ENCODE results near the gene TCF4.

TCF4 gene

DNA sequence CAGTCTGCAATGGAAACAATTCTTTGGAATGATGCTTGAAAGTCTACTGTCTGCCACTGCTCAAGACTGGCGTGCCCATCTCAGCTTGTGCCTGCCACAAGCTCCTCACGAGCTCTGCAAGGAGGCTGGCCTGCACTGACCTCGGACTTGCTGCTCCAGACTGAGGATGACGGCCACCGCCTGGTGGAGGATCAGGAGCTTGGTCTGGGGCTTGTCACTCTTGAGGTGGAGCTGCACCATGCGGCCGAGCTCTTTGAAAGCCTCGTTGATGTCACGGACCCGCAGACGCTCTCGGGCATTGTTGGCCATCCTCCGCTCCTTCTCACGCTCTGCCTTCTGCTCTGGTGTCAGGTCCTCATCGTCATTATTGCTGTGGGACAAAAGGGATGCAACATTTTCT, 359.3 kb downstream of the TCF4 start:
- TF ChIP-seq, protein P1, sequence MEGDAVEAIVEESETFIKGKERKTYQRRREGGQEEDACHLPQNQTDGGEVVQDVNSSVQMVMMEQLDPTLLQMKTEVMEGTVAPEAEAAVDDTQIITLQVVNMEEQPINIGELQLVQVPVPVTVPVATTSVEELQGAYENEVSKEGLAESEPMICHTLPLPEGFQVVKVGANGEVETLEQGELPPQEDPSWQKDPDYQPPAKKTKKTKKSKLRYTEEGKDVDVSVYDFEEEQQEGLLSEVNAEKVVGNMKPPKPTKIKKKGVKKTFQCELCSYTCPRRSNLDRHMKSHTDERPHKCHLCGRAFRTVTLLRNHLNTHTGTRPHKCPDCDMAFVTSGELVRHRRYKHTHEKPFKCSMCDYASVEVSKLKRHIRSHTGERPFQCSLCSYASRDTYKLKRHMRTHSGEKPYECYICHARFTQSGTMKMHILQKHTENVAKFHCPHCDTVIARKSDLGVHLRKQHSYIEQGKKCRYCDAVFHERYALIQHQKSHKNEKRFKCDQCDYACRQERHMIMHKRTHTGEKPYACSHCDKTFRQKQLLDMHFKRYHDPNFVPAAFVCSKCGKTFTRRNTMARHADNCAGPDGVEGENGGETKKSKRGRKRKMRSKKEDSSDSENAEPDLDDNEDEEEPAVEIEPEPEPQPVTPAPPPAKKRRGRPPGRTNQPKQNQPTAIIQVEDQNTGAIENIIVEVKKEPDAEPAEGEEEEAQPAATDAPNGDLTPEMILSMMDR (IDR thresholded peaks at IDR 0.05; ENCODE audit: borderline replicate concordance, insufficient read depth, low read depth, low read length), result no peak
- H3K4me3 ChIP-seq (ENCODE audit: low read depth, low read length), result no peak overlapping the region

DNA sequence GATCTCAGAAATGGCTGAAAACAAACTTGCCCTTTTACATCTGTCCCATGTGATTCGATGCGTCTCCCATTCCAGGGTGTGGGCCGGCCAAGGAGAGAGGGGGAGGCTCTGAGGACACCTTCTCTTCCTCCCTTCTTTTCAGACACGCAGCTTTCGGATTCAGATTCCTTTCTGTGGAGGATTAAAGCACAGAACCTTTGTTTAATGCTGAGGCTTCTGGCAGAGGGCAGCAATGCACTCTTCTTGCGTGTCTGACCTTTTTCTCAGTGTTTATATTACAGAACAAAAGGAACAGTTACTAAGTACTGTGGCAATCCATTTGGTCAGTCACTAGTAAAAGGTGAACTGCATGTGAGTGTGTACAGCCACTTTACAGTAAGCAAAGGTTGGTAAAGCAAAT, 359.8 kb downstream of the TCF4 start:
- TF ChIP-seq, protein P1 (IDR thresholded peaks at IDR 0.05; ENCODE audit: borderline replicate concordance, insufficient read depth, low read depth, low read length), result no peak
- no peak overlapping the region for H3K4me3 ChIP-seq (ENCODE audit: low read depth, low read length)

DNA sequence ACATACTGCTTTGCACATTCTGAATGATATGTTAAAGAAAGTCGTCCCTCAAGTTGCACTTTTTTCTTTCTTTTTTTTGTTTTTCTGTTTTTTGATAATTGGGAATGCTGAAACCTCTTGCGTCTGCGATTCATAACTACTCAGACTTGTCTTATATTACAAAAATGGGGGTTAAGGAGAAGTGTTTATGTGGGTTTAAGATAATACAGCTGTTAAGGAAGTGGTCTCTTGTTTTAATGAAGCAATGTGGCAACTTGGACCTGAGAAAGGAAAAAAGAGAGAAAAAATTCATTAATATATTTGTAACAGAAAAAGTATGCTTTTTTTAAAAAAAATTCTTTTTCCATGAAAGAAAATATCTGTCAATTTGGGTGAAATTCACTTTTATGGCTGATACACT, 360.2 kb downstream of the TCF4 start:
- no peak overlapping the region for H3K4me3 ChIP-seq (ENCODE audit: low read depth, low read length)
- TF ChIP-seq, protein P1 (IDR thresholded peaks at IDR 0.05; ENCODE audit: borderline replicate concordance, insufficient read depth, low read depth, low read length), result no peak

DNA sequence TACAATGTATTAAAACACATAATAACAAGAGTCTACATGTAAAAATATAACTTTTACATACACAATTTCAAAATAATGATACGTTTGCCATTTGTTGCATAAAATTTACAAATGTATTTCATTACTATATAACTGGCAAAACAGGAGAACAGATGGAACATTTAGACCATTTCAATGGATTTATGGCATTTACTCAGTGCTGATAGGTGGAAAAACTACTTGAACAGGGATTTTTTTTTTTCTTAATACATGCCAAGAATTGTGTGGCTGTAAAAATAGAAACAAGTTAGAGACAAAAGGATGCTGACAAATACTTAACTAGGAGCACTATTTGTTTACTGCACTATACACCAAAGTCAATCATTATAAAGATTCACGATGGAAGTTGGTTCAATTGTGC, 361.9 kb downstream of the TCF4 start:
- no peak overlapping the region for H3K4me3 ChIP-seq (ENCODE audit: low read depth, low read length)
- TF ChIP-seq, protein P1 (IDR thresholded peaks at IDR 0.05; ENCODE audit: borderline replicate concordance, insufficient read depth, low read depth, low read length), result no peak

DNA sequence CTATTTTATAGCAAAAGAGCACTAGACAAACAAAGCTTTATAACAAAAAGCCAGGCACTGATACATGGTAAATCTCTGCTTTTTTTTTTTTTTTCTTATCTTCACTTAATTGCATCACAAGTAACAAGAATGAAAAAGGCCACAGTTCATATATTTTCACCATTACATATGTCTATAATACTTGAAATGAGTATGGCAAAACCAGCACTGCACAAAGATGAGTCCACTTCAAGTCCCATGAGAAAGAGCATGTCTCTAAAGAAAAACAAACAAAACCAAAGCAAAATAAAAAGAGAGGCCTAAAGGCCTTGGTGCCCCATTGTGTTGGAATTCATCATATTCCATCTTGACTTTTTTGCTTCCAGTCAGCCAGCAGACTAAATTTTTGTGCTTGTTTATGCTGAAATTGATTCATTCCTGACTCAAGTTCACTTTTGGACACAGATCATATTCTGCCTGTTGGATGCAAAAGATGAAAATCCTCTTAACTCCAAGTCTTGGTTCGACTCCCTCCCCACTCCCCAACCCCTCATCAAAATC, 363.8 kb downstream of the TCF4 start:
- TF ChIP-seq, protein P1 (IDR thresholded peaks at IDR 0.05; ENCODE audit: borderline replicate concordance, insufficient read depth, low read depth, low read length), result no peak
- no peak overlapping the region for H3K4me3 ChIP-seq (ENCODE audit: low read depth, low read length)

DNA sequence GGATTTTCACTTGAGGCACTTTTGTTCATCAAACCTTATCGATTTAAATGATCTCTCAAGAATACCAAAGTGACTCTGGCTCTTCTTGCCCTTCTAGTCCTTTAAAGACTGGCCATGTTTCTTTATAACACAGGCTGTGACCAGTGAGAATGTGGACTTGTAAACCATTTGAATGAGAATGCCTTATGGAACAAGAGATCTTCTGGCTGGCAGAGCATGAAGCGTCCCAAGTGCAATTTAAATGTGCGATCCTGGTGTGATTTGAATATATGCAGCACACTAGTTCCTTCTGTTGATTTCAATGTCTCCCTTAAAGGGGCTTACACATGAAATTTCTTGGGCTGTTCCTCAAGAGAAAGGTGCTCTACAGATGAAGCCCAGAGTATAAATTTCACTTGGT, 366.4 kb downstream of the TCF4 start:
- no peak overlapping the region for H3K4me3 ChIP-seq (ENCODE audit: low read depth, low read length)
- TF ChIP-seq, protein P1 (IDR thresholded peaks at IDR 0.05; ENCODE audit: borderline replicate concordance, insufficient read depth, low read depth, low read length), result no peak

DNA sequence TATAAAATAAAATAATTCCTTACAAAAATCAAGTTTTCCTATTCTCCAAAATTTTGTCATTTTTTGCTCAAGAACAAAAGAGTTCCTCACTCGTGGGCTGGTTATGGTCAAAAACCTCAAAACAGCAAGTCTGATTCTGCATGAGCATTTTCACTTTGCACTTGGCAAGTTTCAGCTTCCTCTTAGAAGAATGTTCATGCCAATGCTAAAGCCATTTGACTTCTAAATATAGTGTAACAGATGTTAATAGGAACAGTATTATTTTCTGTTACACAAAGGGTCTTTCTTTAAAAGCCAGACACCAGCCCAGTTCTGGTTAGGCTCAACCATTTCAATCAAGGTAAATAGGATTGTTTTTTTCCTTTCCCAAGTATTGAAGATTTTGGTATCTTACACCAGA, 367.5 kb downstream of the TCF4 start:
- H3K4me3 ChIP-seq (ENCODE audit: low read depth, low read length), result no peak overlapping the region
- TF ChIP-seq, protein P1 (IDR thresholded peaks at IDR 0.05; ENCODE audit: borderline replicate concordance, insufficient read depth, low read depth, low read length), result no peak
